Breast epithelium (tissue), 3 donors: ENCODE data around the gene ARHGAP15.

ENCODE experiments used
- CTCF ChIP-seq, 3 donors: fragments of 450-650 bp; IDR thresholded peaks; one replicate each; pipeline ENCODE4 v1.5.1; 2016 to 2017; ENCODE audit warnings: antibody characterized with exemption in 3 of 3, mild to moderate bottlenecking in 3 of 3, moderate library complexity in 3 of 3
- POLR2AphosphoS5 ChIP-seq, 3 donors: sonication (generic); formaldehyde crosslinking; IDR thresholded peaks; one replicate each; pipeline ENCODE4 v1.6.1; 2017; ENCODE audit warnings: antibody characterized with exemption in 3 of 3

- TF ChIP-seq CTCF (IDR thresholded peaks at IDR 0.05) = no peak
- no peak for TF ChIP-seq POLR2AphosphoS5 (IDR thresholded peaks at IDR 0.05)
These were observed 685.9 kb downstream of the ARHGAP15 start for GRCh38 chr2:143815082-143815481.
